Stimulated activated CD8-positive, alpha-beta memory T cell treated with anti-CD3 and anti-CD28 coated beads, Interleukin-4, amount 100 ng/mL, for 48 hours (primary cell): Measurements from ENCODE around the gene RASGRF1.

Experiments used
- DNase-seq: peaks from one replicate; pipeline ENCODE4 v3.0.0-alpha.2; 2020

The RASGRF1 gene

DNA sequence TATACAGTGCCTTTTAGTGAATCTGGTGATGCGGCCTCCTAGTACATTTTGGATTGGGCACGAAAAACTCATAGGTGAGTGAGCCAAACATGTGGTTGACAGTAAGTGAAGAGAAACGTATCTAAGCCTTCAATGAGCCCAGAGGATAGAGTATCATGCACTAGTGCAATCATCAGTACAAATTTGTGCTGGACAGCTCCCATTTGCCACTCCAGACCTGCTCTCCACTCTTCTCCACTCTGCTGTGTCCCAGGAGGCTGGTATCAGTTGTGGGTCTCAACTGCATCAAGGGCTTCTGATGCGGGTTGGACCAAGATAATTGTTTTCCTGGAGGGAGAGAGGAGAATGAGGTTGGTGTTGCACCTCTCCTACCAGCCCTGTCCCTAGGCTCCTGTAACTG is 9.1 kb upstream of the RASGRF1 start:
- DNase-seq, result no peak

GRCh38 chr15:79094611-79095021 is 4.0 kb upstream of the RASGRF1 start:
- no peak for DNase-seq

DNA sequence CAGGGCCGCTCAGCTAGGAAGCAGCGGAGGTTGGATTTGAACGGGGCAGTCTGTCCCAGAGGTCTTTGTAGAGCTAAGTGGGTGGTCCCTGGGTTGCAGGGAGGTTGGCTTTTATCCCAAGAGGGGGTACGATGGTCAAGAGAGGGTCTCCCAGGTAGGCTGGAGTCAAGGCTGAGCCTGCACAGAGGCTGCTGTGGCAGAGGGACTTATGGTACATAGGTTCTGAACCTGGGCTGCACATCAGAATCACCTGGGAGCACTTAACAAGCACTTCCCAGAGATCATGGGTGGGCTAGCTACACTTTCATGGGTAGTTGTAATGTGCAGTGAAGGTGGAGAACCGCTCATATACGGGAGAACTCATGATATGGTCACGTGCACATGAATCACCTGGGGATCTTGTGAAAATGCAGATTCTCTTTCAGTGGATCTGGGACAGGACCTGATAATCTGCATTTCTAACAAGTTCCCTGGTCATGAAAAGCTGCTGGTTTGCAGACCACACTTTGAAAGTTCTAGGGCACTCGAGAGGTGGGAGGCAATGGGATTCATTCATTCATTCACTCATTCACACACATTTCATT is 2.9 kb upstream of the RASGRF1 start:
- DNase-seq, result no peak

- no peak for DNase-seq
Observed at GRCh38 chr15:79092382-79092781, 1.8 kb upstream of the RASGRF1 start.

GRCh38 chr15:79091204-79091867 is 756 bp upstream of the RASGRF1 start:
- peak; percentile 43 for DNase-seq

DNA sequence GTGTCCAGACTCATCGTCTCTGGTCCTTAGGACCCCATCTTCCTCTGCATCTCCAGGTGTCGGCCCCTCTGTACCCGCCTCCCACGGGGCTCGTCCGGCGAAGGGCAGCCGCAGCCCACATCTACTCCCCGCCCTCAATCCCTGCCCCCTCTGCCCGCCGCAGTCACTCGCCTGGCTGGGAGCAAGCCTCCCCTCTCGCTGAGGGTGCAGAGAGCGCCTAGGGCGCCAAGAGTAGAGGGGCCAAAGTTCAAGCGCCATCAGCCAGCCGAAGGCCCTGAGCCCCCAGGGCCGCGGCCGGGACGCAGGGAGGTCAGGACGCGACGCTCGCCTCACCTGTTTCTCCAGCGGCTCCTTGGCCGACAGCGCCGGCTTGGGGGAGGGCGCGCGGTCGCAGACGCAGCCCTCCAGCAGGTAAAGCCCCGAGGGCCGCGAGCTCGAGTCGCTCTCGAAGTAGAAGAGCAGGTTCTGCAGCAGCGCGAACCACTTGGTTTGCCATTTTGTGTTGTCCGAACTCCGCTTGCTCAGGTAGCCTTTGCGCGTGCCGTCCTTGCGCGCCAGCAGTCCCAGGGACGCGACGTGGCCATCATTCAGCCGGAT is 592 bp downstream of the RASGRF1 start:
- no peak for DNase-seq

DNA sequence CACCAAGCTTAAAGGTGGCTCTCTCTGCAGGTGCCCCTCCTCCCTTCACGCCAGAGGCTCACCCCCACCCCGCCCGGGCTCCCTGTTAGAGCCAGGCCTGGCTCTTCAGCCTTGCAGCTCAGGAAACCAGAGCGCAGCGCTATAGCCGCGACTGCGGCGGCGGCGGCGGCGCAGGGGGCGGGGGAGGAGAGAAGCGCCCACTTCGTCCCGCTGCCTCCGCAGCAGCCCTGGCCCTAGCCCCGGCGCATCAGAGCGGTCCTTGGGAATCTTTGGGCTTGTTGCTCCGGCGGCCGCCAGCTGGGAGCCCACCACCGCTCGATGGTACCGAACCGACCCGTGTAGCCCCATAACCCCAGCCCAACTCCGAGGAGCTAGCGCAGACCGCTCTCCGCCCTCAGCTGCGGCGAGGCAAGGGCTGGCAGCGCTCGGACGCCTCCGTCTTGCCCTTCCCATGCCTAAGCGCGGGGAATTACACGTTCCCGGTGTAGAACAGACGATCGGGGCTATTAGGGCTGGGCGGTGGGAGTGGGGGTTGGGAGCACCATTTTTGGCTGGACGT is 1.2 kb downstream of the RASGRF1 start:
- no peak for DNase-seq

- DNase-seq, result no peak
Observed at GRCh38 chr15:79088426-79089205, 2.0 kb downstream of the RASGRF1 start.

GRCh38 chr15:79086814-79087213 is 3.8 kb downstream of the RASGRF1 start:
- DNase-seq, result no peak

DNA sequence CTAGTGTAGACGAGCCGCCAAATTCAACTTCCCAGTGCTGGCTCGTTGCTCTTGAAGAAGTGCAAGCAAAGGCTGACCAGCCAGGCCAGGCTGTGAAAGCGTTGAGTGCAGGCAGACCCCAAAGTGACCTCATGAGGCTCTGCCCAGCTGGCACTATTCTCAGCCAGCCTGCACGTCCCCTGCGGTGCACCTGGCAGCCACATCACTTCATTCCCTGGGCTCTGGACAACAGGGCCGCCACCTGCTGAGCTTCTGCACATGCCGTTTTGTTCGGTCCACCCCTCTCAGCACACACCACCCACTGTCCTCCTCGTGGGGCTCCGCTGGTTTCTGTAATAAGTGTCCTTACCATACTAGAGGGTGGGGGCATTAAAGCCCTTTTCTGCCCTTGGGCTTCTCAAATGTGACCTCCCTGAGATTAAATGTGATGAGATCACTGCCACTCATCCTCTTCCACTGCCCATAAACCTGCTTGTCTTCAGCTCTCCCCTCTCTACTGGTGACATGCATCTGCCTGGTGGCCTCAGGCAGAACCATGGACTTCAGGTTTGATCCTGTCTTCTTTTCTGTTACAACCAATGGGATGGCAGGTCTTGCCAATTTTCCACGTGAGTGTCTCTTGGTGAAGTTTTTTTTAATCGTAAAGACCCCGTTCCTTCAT is 6.1 kb downstream of the RASGRF1 start:
- DNase-seq, result no peak

DNA sequence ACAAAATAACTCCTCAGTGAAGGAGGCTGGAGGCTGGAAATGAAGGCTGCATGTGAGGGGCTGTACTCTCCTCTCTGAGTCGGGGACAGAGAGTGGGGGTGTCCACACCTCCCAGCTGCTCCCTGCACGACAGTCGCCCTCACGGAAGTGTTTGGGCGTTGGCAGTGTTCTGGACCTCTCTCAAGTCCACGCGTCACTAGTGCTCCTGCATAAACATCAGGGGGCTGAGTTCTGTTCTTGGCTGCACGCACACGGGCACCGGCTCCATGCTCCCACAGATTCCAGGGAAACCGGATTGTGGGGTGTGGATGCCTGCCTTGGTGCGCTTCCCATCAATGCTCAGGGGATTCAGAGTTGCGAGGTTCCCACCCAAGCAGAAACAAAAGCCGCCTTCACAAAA is 7.4 kb downstream of the RASGRF1 start:
- no peak for DNase-seq

DNA sequence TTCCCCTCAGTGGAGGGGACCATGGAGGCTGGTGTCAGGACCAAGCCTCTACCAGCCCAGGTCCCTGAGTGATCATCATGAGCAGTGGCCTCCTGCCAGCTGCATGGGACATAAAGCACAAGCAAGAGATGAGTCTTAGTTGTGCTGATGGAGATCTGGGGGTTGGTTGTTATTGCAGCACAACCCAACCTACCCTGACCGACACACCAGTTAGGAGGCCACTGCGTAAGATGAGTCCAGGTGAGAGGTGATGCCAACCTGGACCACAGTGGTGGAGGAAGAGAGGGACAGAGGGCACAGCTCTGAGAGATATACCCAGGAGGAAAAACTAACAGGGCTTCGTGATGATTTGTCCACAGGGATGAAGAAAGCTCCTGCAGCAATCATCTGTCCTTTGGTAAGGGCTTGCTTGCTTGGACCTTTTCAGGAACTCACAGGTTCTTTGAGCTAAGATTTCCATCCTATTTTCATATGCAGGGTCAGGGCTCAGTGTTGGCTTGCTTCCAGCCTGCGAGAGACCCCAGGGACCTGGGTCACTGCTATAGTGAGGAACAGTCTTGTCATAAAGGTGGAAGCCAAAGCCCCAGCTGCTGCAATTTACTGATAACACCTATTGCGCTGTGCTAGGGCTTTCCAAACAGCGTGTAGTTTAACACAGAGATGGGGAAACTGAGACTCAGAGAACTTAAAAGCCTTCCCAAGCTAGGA is 8.1 kb downstream of the RASGRF1 start:
- DNase-seq, result no peak

- DNase-seq, result no peak
Observed at GRCh38 chr15:79078763-79079410, 11.7 kb downstream of the RASGRF1 start.

GRCh38 chr15:79078003-79078402 is 12.6 kb downstream of the RASGRF1 start:
- DNase-seq, result no peak

GRCh38 chr15:79076661-79077060 is 13.9 kb downstream of the RASGRF1 start:
- no peak for DNase-seq

- DNase-seq, result no peak
Observed at GRCh38 chr15:79075256-79075655, 15.3 kb downstream of the RASGRF1 start.

DNA sequence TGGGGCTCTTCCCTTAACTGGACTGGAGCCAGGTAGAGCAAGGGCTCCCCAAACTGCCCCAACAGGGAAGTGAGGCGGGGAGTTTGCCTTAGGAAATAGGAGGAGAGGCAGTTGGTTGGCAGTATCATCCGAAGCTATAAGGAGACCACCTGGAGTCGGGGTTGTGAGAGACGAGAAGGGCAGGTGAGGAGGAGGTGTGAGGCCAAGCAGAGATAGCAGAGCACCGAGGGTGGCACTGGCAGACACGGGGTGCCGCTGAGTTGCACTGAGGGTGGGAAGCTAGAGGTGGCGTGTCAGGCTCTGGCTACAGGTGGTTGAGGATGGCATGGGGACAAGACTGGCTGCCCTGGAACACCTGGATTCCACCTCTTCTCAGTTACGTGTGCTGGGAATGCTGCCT is 17.2 kb downstream of the RASGRF1 start:
- DNase-seq, result no peak

DNA sequence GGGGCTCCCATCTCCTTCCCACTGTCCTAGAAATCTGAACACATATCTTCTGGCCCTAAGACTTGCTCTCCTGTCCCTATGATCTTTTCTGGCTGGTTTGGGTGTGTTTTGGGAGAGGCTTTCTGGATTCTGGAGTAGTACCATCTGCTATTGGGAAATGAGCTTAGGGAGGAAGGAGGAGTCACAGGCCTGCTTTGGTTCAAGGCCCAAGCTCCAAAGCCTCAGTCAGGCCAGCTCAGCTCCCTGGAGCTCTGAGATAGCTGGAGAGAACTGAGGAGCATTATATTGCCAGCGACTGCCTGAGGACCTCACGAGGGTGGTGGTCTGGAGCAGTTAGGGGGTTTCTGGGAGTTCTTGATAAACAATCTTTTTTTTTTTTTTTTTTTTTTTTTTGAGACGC is 18.7 kb downstream of the RASGRF1 start:
- DNase-seq, result no peak

GRCh38 chr15:79068790-79069189 is 21.8 kb downstream of the RASGRF1 start:
- DNase-seq, result no peak

- DNase-seq, result no peak
Observed at GRCh38 chr15:79067969-79068368, 22.6 kb downstream of the RASGRF1 start.

DNA sequence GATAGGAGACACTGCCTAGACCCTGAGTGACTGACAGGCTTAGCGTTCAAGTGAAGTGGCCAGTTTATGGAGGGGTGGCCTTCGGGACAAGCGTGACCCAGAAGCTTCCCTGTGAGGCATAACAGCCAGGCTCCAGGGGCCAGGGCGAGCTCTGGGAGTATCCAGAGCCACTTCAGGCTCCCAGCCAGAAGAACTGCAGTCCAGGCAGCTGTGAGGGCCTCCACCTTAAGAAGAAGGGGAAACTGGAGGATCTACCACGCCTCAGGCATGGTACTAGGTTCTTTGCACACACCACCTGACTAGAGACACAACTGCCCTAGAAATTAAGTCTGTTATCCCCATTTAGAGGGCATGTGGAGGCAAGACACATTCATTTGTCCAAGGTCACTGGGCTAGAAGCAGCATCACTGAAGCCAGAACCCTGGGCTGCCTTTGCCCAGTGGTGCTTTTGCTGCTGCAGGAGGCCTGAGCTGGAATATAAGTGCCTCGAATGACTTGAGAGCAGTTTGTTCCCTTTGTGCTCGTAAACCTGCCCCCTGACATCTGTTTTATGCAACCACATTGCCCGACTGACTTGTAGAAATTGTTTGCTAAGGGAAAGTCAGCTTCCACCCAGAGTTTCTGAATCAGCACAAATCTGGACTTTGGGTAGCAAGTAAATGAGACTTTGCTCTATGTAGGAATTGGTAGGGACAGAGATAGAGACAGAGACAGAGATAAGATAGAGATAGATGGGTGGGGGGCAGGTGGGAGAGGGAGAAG is 23.3 kb downstream of the RASGRF1 start:
- DNase-seq, result no peak
